ENCODE measurements around the gene CTCFL.
"Not testable (repeated sequence)": the region's sequence is repeated elsewhere in the genome, so short reads cannot be mapped to it uniquely, and the experiment has no call there.

Gene CTCFL

DNA sequence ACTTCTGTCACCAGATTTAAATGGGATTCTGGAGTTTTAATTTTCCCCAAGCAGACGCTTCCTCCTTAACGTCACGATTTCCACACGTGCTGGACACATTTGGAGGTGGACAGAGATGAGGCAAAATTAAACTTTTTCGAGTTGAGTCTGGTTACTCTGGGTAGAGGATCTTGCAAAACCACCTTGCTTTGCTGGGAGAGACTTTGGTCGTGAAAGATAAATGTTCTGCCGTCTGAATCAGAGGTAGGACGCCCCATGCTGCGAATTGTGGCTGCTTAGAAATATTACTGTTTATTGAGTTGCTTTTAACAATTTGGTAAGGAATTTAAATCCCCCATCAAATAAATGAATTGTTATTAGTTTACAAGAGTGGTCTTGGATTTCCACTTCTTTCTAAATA lies 46.8 kb downstream of the CTCFL start:
- no peak for FAIRE-seq

DNA sequence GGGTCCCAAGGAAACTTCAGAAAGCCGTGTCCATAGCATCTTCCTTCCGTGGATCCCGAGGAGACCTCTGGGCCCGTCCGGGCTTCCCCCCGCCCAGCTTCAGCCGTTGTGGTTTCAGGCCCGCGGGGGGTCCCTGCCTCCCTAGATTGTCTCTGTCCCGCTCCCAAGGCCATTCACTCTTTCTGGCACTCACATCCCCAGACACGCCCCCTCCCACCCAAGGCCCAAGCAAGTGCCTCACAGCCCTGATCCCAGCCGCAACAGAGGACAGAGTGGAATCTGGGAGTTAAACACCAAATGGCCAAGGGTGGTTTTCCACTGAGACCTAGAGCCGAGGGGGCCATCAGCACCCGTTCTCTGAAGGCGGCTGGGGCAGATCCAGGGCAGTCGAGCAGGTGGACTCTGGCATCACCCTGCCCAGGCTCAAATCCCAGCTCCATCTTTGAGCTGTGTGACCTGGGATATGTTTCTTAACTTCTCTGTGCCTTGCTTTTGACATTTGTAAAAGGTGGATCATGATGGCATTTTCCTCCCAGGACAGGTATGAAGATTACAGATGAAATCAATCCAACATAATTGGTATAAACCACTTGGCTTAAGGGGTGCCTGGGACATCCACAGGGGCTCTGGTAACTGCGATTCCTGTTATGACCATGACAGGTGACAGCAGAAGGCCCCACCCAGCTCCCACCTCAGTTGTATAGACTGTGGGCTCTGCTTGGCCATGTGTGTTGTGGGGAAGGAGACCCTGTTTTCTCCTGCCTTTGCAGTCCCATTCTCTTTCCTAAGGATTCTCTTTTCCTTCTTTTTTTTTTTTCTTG lies 48.1 kb downstream of the CTCFL start:
- no peak for FAIRE-seq

DNA sequence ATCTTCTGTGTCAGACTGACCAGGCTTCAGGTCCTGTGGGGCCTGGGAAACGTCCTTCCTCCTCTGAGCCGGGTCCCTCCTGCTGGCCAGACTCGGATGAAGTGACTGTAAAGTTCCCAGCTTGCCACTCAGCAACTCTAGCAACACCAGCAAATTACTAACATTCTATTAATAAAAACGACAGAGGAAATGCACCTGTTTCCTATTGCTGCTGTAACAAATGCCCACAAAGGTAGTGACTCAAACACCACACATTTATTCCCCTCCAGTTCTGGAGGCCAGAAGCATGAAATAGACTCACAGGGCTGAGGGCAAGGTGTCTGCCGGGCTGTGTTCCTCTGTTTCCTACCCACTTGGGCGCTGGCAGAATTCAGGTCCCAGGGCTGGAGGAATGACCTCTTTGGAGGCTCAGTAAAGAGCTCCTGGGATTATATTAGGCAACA lies 48.8 kb downstream of the CTCFL start:
- no peak for FAIRE-seq

DNA sequence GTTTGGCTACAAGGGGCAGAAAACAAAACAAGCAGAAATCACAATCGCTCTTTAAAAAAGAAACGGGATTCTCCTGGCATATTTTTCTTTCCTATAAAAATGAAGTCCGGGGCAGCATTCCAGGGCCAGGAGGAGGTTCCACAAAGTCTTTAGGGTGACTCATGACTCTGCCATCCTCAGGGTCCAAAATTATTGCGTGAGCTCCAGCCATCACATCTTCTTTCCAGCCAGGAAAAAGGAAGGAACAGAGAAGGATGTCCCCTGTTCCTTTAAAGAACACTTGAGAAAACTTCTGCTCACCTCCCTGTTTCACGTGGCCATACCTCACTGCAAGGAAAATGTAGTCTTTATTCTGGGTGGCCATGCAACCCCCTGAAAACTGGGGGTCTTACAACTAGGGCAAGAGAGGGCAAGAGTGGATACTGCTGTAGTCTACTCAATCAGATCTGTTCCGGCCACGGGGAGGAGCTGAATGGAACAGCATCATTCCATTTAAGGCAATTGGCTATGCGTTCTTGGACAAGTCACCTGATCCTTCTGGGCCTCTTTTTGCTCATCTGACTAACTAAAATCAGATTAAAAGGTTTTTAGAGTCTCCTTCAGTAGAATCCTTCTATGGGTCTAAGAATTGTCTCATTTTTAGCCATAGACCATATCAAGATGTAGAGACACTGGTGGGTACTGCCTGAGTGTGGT lies 49.4 kb downstream of the CTCFL start:
- no peak for FAIRE-seq

DNA sequence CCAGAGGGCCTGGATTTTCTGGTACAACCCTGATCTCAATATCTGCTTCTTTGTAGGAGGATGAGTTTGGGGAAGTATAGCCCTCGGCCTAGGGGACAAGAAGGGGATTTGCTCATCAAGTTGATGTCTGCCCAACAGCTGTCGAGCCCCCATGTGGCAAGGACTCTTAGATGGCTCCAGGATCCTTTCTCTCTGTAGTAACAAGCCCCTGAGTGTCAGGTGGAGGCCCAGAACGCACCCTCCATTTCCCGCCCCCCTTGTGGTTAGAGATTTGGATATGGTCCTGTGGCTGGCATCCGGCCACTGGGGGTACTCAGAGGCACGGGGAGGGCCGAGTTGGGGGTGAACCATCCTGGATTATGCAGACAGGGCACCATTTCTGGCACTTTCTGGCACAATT lies 50.1 kb downstream of the CTCFL start:
- no peak for FAIRE-seq

DNA sequence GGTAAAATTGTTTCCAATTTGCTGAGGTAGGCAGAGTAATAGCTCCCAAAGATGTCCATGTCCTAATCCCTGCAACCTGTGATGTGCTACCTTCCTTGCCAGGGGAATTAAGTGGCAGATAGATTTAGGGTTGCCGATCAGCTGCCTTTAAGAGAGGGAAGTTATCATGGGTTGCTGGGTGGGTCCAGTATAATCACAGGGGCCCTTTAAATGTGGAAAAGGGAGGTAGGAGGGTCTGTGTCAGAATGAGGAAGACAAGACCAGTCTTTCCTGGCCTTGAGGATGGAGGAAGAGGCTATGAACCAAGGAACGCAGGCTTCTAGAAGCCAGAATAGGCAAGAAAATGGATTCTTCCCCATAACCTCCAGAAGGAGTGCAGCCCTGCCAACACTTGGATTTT lies 50.7 kb downstream of the CTCFL start:
- FAIRE-seq = no peak

DNA sequence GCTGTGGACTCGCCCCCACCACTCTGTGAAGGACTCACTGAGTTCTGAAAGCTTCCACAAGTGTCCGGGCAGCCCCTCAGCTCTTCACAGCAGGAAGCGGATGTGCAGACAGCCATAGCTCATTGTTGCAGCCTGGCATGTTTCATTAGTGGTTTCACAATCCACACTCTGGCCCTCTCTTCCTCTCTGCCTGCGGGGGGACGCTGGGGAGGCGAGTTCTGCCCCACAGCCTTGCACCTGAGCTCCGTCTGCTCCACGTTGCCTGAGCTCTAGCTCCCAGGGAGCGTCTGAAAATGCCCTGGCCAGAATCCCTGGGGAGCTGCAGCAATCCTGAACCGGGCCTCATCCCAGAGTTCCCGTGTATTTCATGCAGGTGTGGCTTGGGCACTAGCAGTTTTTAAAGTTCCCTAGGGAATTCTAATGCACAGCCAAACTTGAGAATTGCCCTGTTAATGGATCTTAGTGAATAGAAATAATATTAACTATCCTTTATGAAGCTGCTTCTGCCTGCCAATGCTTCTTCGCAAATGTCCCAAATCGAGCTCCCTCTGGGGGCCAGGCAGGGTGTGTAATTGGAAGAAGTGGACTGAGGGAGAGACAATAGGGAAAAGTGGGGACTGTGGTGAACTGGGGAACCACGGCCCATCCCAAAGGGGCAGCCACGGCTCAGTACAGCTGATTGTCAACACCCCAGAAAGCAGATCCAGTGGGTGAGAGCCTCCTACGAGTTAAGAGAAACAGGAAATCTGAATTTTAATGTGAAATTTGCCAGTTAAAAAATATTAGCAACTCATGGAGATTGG lies 51.5 kb downstream of the CTCFL start:
- no peak for FAIRE-seq

DNA sequence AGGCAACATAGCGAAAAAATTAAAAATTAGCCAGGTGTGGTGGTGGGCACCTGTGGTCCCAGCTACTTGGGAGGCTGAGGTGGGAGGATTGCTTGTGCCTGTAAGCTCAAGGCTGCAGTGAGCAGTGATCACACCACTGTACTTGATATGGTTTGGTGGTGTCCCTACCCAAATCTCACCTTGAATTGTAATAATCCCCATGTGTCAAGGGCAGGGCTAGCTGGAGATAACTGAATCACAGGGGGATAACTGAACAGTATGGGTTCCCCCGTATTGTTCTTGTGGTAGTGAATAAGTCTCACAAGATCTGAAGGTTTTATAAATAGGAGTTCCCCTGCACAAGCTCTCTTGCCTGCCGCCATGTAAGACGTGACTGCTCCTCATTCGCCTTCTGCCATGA lies 52.5 kb downstream of the CTCFL start:
- not testable (repeated sequence) for FAIRE-seq

DNA sequence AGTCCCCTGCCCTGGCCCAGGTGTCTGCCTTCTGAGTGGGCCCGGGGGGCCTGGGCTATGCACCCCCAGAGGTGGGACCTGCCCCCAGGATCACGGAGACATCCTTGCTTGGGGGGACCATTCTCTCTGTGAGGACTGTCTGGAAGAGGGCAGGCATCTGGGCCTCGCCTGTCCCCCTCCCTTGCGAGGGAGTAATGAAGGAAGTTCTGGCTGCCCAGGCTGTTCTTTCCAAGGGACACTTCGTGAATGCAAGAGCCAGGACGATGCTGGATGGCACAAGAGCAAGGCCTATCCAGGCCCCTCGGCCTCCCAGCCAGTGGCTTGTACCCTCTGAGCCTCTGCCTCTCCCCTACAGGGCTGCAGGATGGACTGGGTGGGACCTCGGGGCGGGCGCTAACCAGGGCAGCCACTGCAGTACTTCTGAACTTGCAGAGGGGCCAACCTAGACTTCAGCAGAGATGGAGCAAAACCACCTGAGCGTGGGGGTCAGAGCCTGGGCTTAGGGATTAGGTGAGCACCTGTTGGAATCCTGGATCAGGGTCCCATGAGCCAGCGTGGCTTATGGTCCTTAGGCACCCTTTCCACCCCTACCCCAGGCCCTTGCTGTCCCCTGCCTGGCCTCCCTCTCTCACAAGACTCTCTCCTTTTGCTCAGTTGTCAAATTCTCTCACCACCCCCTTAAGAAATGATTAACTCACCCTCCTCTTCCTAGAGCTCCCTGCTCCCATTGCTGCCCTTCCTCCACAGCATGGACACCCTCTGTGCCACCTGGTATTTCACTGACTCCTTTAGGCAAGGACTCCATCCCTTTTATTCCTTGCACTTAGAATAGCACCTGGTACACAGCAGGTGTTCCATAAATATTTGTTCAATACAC lies 53.2 kb downstream of the CTCFL start:
- no peak for FAIRE-seq

DNA sequence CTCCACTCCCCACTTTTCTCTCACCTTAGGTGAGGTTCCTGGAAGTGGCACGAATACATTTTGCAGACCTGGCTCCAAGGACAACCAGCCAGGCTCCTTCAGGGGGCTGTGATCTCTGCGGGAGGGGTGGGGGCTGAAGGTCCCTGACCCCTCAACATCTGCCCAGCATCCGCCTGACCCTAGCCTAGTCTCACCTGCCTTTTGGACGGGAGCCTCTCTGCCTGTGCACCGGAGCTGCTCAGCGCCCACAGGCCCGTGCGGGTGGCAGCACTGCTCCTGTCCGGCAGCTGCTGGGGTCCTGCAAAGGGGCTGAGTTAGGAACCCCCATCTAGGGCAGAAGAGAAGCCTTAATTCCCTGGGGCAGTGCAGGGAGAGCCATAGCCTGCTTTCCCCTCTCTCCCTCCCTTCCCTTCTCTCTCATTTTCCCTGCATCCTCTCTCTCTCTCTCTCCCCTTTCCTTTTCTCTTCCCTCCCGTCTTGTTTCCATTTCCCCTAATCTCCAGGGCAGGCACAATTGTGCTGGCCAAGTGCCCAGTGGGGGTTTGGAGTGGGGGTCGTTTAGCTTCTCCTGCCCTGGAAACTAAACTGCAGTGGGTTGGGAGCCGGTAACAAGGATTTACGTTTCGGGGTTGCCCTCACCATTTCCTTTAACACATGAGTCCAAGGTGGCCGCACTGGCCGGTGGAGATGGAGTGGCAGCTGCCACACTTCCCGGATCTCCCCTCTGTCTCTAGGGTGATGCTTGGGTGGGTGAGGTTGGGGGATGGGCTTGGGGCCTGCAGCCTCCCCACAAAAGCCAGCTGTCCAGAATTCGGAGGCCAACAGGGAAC lies 54.1 kb downstream of the CTCFL start:
- FAIRE-seq = no peak

DNA sequence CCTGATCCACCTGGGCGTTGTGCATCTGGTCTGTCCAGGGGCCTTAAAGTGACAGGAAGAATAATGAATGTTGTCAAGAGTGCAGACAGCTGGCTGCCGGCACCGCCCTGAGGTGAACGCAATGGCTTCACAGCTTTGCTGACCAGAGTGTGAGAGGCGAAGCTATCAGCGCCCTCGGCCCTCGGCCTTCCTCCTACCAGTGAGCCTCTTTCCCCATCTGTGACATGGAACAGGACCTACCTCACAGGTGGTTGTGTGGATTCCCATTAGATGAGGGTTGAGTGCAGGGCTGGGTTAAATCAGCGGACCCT lies 54.8 kb downstream of the CTCFL start:
- no peak for FAIRE-seq

DNA sequence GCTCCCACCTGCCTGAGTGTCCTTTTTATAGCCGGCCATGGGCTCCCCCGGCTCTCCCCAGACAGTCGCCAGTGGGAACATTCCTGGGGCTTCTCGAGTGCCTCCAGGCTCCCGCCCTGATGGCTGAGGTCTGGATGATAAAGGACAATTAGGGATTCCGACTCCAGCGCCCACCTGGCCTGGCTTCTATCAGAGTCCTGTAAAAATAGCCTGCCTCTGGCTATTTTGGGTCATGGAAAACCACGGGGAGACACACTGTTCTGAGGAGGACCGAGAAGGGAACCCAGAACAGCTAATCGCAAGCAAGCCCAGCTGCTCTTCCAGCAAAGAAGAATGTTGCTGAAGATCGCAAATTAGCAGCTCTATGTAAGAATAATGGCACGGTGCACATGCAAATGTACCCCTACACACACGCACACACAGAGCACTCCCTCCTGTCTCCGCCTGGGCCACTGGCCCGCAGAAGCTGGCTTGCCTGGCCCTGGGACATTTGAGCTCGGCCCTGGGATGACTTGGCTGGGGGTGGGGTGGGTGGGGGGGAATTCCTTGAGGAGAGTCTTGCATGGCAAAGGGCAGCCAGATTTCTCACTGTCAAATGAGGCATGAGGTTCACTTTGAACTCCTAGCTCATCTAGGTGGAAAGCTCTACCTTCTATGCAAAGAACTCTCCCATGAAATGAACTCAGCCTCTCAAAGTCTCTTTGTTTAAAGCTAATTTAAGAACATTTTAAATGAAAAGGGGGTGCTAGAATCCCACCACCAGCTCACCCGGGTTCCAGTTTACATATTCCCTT lies 55.3 kb downstream of the CTCFL start:
- FAIRE-seq = no peak

DNA sequence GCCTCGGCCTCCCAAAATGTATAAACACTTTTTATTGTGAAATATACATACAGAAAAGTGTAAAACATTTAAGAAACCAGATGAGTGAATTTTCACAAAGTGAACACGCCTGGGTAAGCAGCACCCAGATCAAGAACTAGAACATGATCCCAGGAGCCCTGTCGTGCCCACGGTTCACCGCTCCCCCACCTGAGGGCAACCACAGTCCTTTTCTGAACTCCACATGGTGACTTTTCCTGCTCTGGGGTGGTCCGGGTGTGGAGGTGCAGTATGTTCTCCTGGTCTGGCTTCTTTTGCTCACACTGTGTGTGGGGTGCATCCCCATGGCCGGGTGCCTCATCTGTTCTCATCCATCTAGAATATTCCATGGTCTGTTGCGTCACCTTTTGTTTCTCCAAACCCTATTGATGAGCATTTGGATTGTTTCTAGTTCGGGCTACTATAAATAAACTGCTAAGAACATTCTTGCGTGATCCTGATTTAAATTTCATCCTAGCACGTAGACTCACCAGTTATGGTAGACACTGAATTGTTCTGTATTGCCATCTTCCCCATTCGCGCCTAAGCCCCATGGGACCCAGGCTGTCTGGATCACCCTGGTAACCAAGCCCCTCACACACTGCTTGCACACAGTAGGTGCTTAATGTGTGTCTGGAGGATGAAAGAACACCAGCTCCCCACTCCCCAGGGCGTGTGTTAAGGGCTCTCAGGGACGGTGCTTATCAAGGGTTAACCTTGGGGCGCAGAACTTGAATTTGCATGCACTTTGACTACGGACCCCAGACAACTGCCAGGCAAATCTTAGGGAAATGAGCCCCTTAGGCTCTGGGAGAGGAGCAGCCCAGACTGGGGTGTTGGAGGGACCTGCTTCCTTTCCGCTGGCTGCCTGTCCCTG lies 56.2 kb downstream of the CTCFL start:
- FAIRE-seq = no peak

DNA sequence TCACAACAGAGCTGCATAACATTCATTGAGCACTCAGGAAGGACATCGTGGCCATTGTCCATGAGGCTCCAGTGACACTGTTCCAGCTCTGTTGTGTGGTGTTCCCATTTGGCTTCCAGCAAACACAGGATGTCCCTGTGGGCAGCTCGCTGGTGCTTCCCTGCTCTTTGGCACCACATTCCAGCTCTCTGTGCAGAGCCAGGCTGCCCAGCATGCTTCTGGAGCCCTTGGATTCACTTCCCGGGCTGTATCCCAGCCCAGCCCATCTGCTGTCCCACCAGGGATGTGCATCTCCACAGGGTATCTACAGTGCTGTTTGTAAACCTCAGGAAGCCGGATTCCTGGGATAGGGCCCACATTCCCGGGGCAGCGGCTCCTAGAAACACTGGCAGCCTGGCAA lies 57.2 kb downstream of the CTCFL start:
- no peak for FAIRE-seq

DNA sequence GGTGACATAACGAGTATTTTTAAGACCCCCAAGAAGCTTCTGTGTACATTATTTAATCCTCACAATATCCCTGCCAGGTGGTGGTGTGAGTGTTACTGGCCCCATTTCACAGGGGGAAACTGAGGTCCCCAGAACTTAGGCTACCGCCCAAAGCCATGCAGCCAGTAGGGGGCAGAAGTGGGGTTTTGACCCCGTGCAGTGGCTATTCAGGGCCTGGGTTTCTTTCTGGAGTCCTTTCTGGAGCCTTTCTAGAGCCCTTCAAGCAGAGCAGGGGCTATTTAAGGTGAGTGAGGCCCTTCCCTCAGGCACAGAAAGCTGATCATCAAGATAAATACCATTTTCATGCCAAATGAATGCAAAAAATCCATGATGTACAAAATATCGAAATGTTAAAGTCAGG lies 59.0 kb downstream of the CTCFL start:
- no peak for FAIRE-seq

DNA sequence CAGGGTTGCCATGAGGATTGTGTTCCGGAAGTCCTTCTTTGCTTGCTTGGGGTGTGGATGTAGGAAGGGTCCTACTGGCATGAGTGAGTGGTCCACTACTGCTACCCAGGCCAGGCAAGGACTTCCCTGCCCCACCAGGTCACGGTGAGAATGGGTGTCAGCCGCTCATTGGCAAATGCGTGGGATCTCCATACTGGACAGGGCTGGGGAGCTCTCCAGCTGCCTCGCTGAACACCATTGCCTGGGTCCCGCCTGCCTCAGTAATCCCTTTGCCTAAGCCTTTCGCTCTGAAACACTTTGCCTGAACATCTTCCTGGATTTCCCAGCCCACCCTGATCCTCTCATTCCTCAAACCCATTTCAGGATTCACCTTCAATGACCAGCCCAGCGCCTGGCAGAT lies 59.5 kb downstream of the CTCFL start:
- no peak for FAIRE-seq

DNA sequence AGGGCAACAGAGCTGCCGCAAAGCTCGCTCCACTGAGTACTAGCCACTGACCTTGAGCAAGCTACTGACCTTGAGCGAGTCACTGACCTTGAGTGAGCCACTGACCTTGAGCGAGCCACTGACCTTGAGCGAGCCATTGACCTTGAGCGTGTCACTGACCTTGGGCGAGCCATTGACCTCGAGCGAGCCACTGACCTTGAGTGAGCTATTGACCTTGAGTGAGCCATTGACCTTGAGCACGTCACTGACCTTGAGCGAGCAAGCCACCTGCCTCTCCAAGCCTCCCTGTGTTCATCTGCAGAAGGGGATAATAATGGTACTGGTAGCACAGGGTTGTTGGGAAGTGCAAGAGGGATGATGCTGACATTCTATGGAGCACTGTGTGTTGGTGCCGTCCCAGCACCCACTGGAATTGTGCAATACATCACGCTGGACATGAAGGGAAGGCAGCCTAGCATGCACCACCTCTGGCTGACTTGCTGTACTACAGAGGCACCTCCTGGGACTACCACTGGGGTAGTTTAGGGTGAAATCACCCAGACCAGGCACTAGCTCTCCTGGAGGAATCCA lies 60.2 kb downstream of the CTCFL start:
- no peak for FAIRE-seq

DNA sequence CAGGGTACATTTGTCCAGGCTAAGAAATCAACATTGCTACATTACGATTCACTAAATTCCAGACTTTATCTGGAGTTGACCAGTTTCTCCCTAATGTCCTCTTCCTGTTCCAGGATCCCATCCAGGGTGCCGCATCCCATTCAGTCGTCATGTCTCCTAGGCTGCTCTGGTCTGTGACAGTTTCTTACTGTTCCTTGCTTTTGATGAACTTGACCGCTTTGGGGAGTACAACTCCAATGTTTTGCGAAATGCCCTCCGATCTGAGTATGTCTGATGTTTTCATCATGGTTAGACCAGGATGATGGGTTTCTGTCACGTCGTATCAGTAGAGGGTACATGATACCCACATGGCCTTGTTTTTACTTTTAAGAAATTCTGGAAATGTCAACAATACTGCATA lies 62.2 kb downstream of the CTCFL start:
- FAIRE-seq = no peak

DNA sequence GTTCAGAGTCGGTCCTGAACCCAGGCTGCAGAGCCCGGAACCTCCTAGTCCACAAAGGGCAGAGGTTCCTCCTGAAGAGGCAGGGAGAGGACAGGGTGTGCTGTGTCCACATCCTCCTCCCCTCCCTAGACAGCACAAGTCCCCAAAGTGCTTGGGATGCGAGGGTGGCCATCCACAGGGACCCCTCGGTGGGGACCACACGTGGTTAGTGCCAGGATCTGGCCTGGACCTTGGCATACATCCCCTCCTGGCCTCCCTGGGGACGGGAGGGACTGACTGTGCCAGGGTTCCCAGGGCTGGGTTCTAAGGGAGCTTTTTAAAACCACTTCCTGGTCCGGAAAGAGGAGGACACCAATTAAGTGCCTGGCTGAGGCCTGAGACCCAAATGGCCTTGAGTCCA lies 63.2 kb downstream of the CTCFL start:
- no peak for FAIRE-seq

Data from islet of Langerhans (tissue), 1 donor.